MM.1S (cell line): Measurements from ENCODE around the gene SLC1A1.

Source experiments
- CTCF ChIP-seq: fragments of 300-600 bp; sonication (generic); IDR thresholded peaks from 2 replicates; pipeline ENCODE4 v1.5.1; 2016; ENCODE audit warnings: antibody characterized with exemption, low read length, mixed read lengths
- EZH2 ChIP-seq: fragments of 300-600 bp; sonication (generic); optimal IDR thresholded peaks from 2 replicates; pipeline ENCODE3; 2017; ENCODE audit warnings: low read depth, mild to moderate bottlenecking, antibody characterized with exemption, low read length, mixed read lengths
- EZH2phosphoT487 ChIP-seq: fragments of 300-600 bp; sonication (generic); IDR thresholded peaks from 2 replicates; pipeline ENCODE4 v1.6.1; 2018; ENCODE audit warnings: antibody characterized with exemption, low read length

DNA sequence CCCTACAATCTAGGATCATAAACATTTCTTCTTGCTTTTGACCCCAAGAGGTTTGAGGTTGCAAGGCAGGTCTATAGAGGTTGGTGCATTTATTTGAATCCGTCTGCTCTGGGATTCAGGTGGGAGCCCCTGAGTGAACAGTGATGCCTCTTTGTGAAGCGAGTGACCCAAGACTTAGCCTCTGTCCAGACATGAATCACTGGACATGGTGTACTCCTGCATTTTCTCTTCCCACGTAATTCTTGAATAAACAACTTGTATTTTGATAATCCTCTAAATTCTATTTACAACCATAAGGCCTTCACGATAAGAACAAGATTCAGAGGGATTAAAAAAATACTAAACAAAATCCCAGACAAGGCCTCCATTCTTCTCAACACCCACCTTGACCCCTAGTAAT is 104.3 kb downstream of the SLC1A1 start:
- no peak for TF ChIP-seq CTCF
- TF ChIP-seq EZH2 = no peak
- no peak for TF ChIP-seq EZH2phosphoT487
